Measurements from ENCODE around the gene PBXIP1. TPM values are rescaled to one million over a fixed set of nuclear protein-coding genes. Genes with fewer than 3 reads are reported as not detected.

Gene PBXIP1
- polyA plus RNA-seq, 3 donors, result 23.1 to 31.7 (median 24.0) TPM

DNA sequence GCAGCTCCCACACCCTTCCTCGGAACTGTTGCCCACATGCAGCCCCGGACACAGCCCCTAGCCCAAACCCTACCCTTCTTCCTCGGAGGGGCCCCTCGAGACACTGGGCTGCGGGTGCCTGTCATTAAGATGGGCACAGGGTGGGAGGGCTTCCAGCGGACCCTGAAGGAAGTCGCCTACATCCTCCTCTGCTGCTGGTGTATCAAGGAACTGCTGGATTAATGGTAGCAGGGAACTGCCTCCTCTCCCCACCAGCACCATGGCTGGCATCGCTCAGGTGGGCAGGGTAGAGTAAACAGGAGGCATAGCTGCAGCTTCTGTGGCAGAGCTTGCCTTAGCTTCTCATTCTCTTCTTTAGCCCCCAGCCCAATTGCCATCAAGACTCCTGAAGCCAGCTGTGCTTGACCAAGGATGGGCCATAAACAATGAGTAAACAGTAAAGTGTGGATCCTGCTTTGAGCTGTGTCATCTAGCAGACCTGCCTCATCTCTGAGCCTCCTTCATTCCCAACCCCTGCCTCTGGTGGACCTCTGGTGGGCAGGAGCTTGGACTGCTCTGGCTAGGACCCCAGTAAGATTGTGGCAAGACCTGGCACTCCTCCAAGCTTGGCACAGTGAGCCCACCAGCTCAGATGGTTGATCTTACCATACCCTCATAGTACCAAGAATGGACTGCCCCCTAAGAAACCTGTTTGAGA lies 37.8 kb upstream of the PBXIP1 start, which contains the start of gene LENEP:
Gene LENEP, plus strand, starts transcription at position 15 of the 697 bp plus-strand sequence. Its CDS starts 22 bp downstream, at position 37.
- intact Hi-C loops (cut with micrococcal nuclease), result no loop called here
- Histone ChIP-seq H3K4me3 (replicated peaks in 1 of 3; ENCODE audit: low read depth in 2 of 3, low read length in 3 of 3) (no peak within 1 kb of the TSS), H2AFZ (ENCODE audit: insufficient read depth, low read depth, low read length, poor library complexity, severe bottlenecking) (no peak within 1 kb of the TSS), H3K27ac (ENCODE audit: low read depth in 1 of 2, low read length in 2 of 2) (no peak within 1 kb of the TSS), H4K20me1 (ENCODE audit: insufficient read depth, low read length) (peaks cover 29% of the 10 kb centered on the region), H3K27me3 (ENCODE audit: control insufficient read depth in 2 of 2, insufficient read depth in 2 of 2, low read length in 2 of 2) (no peaks in the 10 kb centered on the region), H3K9ac (ENCODE audit: insufficient read depth, low read length, poor library complexity, severe bottlenecking) (no peak within 1 kb of the TSS), H3K9me3 (replicated peaks in 1 of 2; ENCODE audit: control insufficient read depth in 1 of 2, insufficient read depth in 1 of 2, low read length in 2 of 2) (no peaks in the 10 kb centered on the region), H3K4me2 (replicated peaks; ENCODE audit: extremely low read depth, low read length, poor library complexity, severe bottlenecking) (no peak within 1 kb of the TSS), H3K4me1 (ENCODE audit: control insufficient read depth in 1 of 2, insufficient read depth in 2 of 2, low read length in 2 of 2) (peaks cover 33 to 38% of the 10 kb centered on the region in 2 donors), H3K79me2 (ENCODE audit: insufficient read depth, low read length) (peaks cover 10% of the 10 kb centered on the region), H3K36me3 (replicated peaks in 1 of 2; ENCODE audit: control insufficient read depth in 1 of 2, insufficient read depth in 2 of 2, low read length in 2 of 2) (peaks cover 19 to 22% of the 10 kb centered on the region in 2 donors)
- Mint-ChIP-seq H3K27me3 (ENCODE audit: low read depth in 3 of 3) (peaks cover 1 to 2% (median 2%) of the 10 kb centered on the region in 3 donors), H3K9me3 (no peaks in the 10 kb centered on the region), H3K27ac (peak within 1 kb of the TSS in 2 of 7 donors; percentile 10 to 31), H3K36me3 (peaks cover 23 to 28% of the 10 kb centered on the region in 2 donors), H3K4me3 (no peak within 1 kb of the TSS), H3K4me1 (peaks cover 49% of the 10 kb centered on the region)
- no CpG with 5 or more reads among the region's 8 CpGs for WGBS (ENCODE audit: insufficient coverage)
- TF ChIP-seq CTCF (IDR thresholded peaks at IDR 0.05), result no peak
- no peak for DNase-seq

DNA sequence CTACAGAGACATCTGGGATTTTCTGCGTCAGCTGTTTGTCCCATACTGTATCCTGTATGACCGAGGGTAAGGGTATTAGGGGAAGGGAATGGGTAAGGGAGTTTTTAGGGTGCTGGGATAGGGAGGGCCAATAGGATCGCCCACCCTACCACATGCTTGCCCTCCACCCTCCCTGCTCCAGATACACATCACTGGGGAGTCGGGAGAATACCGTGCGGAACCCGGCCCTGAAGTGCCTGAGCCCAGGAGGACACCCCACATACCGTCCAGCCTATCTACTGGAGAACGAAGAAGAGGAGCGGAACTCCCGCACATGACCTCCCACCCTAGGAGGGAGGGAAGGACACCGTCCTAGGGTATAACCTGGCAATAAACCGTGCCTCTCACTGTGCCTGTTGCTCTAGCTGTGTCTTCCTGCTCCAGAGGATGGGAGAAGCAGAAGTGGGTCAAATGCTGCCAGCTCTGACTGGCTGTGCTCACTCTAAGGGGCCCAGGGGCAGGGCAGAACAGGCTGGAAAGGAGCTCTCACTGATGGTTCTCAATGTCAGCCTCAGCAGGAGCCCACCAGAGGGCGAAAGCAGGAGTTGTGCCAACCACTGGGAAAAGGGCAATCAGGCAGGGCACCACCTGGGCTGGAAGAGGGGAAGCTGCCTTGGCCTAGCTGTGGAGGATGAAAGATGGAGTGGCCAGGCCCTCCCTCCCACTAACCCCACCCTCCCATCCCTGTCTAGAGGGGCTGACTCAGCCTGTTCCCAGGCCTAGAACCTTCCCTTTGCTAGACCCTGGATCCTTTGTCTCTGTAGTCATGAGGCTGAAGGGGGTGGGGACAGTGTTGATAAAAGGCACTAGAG lies 37.0 kb upstream of the PBXIP1 start:
- Mint-ChIP-seq H3K4me1 (peaks cover 49% of the 10 kb centered on the region), H3K4me3 (no peak overlapping the region), H3K9me3 (no peaks in the 10 kb centered on the region), H3K36me3 (peaks cover 28 to 36% of the 10 kb centered on the region in 2 donors), H3K27me3 (ENCODE audit: low read depth in 3 of 3) (peaks cover 0 to 2% (median 2%) of the 10 kb centered on the region in 3 donors), H3K27ac (no peak overlapping the region)
- peaks cover 18% of the 10 kb centered on the region for H3K79me2 ChIP-seq (ENCODE audit: insufficient read depth, low read length)
- no peaks in the 10 kb centered on the region for H3K27me3 ChIP-seq (ENCODE audit: control insufficient read depth in 2 of 2, insufficient read depth in 2 of 2, low read length in 2 of 2)
- intact Hi-C loops (cut with micrococcal nuclease), result no loop called here
- H3K4me3 ChIP-seq (replicated peaks in 1 of 3; ENCODE audit: low read depth in 2 of 3, low read length in 3 of 3), result no peak overlapping the region
- H3K4me2 ChIP-seq (replicated peaks; ENCODE audit: extremely low read depth, low read length, poor library complexity, severe bottlenecking), result no peak overlapping the region
- no peak for TF ChIP-seq CTCF (IDR thresholded peaks at IDR 0.05)
- H3K27ac ChIP-seq (ENCODE audit: low read depth in 1 of 2, low read length in 2 of 2), result no peak overlapping the region
- no peak for DNase-seq
- peaks cover 27 to 30% of the 10 kb centered on the region in 2 donors for H3K36me3 ChIP-seq (replicated peaks in 1 of 2; ENCODE audit: control insufficient read depth in 1 of 2, insufficient read depth in 2 of 2, low read length in 2 of 2)
- H3K9me3 ChIP-seq (replicated peaks in 1 of 2; ENCODE audit: control insufficient read depth in 1 of 2, insufficient read depth in 1 of 2, low read length in 2 of 2), result no peaks in the 10 kb centered on the region
- no peak overlapping the region for H2AFZ ChIP-seq (ENCODE audit: insufficient read depth, low read depth, low read length, poor library complexity, severe bottlenecking)
- 87% methylated on average over 6 of the region's 14 CpGs for WGBS (ENCODE audit: insufficient coverage)
- H3K9ac ChIP-seq (ENCODE audit: insufficient read depth, low read length, poor library complexity, severe bottlenecking), result no peak overlapping the region
- peaks cover 28 to 33% of the 10 kb centered on the region in 2 donors for H3K4me1 ChIP-seq (ENCODE audit: control insufficient read depth in 1 of 2, insufficient read depth in 2 of 2, low read length in 2 of 2)
- peaks cover 34% of the 10 kb centered on the region for H4K20me1 ChIP-seq (ENCODE audit: insufficient read depth, low read length)
